Suprapubic skin (tissue), 4 donors: Measurements from ENCODE around the gene CAMTA1. TPM values are rescaled to one million over a fixed set of nuclear protein-coding genes. Genes with fewer than 3 reads are reported as not detected.

Experiments used
- DNase-seq, 2 donors: peaks; one replicate each; pipeline ENCODE4 v3.0.0-alpha.2; 2019; ENCODE audit warnings: low spot score in 2 of 2
- H3K27ac ChIP-seq: fragments of 200-600 bp; sonication (generic); one replicate; pipeline ENCODE4 v1.5.1; 2019
- H3K27me3 ChIP-seq: fragments of 200-600 bp; sonication (generic); one replicate; pipeline ENCODE4 v1.5.1; 2019
- H3K36me3 ChIP-seq: fragments of 200-600 bp; sonication (generic); one replicate; pipeline ENCODE4 v1.5.1; 2019
- H3K4me1 ChIP-seq: fragments of 200-600 bp; sonication (generic); one replicate; pipeline ENCODE4 v1.5.1; 2019
- H3K4me3 ChIP-seq: fragments of 200-600 bp; sonication (generic); one replicate; pipeline ENCODE4 v1.5.1; 2019; ENCODE audit warnings: mild to moderate bottlenecking
- H3K9me3 ChIP-seq: fragments of 200-600 bp; sonication (generic); one replicate; pipeline ENCODE4 v1.5.1; 2019
- CTCF ChIP-seq, 2 donors: fragments of 200-600 bp in 1 of 2; fragments of 450-650 bp in 1 of 2; sonication (generic) in 1 of 2; IDR thresholded peaks; one replicate each; pipeline ENCODE4 v1.5.1; 2016 to 2019; ENCODE audit warnings: antibody characterized with exemption in 2 of 2, mild to moderate bottlenecking in 1 of 2, moderate library complexity in 1 of 2
- EP300 ChIP-seq: sonication (generic); formaldehyde crosslinking; IDR thresholded peaks from one replicate; pipeline ENCODE4 v1.6.1; 2017; ENCODE audit warnings: antibody characterized with exemption
- POLR2A ChIP-seq, 2 donors: fragments of 450-650 bp; IDR thresholded peaks; one replicate each; pipeline ENCODE4 v1.6.1; 2017; ENCODE audit warnings: antibody characterized with exemption in 2 of 2, mild to moderate bottlenecking in 2 of 2, moderate library complexity in 2 of 2
- POLR2AphosphoS5 ChIP-seq, 3 donors: sonication (generic); formaldehyde crosslinking; IDR thresholded peaks; one replicate each; pipeline ENCODE4 v1.6.1; 2017; ENCODE audit warnings: antibody characterized with exemption in 3 of 3
- WGBS: methylation state at CpG from one replicate; pipeline ENCODE4 v1.1.5; 2018; 5-methylcytosine and 5-hydroxymethylcytosine counted together
- total RNA-seq, 4 donors: library from RNA; depleted of rRNA; stranded (reverse); fragments of >200 nt; gene quantifications; one replicate each; pipeline ENCODE4 v1.1.0, GENCODE V29; 2016

CAMTA1 gene
- total RNA-seq, 4 donors from 2014 or later: 40.4 to 54.1 (median 46.6) TPM

GRCh38 chr1:7490576-7490975 lies 705.3 kb downstream of the CAMTA1 start:
- H3K27ac ChIP-seq: no peak overlapping the region
- peaks cover 7% of the 10 kb centered on the region for H3K4me1 ChIP-seq
- no peaks in the 10 kb centered on the region for H3K36me3 ChIP-seq
- no peak for TF ChIP-seq POLR2AphosphoS5 (IDR thresholded peaks at IDR 0.05)
- WGBS: 76% methylated on average over 10 of the region's 10 CpGs
- H3K9me3 ChIP-seq: no peaks in the 10 kb centered on the region
- no peak overlapping the region for H3K4me3 ChIP-seq
- peaks cover 11% of the 10 kb centered on the region for H3K27me3 ChIP-seq
- DNase-seq: no peak

GRCh38 chr1:7491109-7491817 lies 706.0 kb downstream of the CAMTA1 start:
- 42% methylated on average over 17 of the region's 17 CpGs for WGBS
- DNase-seq: no peak

GRCh38 chr1:7491818-7492173 lies 706.5 kb downstream of the CAMTA1 start:
- TF ChIP-seq POLR2AphosphoS5 (IDR thresholded peaks at IDR 0.05): no peak
- no peak for TF ChIP-seq POLR2A (IDR thresholded peaks at IDR 0.05)
- TF ChIP-seq EP300: no peak
- TF ChIP-seq CTCF (IDR thresholded peaks at IDR 0.05): no peak
- Histone ChIP-seq H3K36me3 (no peaks in the 10 kb centered on the region), H3K4me1 (peaks cover 7% of the 10 kb centered on the region), H3K4me3 (no peak overlapping the region), H3K27ac (no peak overlapping the region), H3K9me3 (no peaks in the 10 kb centered on the region), H3K27me3 (peaks cover 14% of the 10 kb centered on the region)
- WGBS: 30% methylated on average over 4 of the region's 7 CpGs
- no peak for DNase-seq

More at GRCh38 chr1:7491109-7491817, 706.0 kb downstream of the CAMTA1 start:
- Histone ChIP-seq H3K27me3 (peaks cover 14% of the 10 kb centered on the region), H3K27ac (no peak overlapping the region), H3K36me3 (no peaks in the 10 kb centered on the region), H3K4me1 (peaks cover 7% of the 10 kb centered on the region), H3K4me3 (no peak overlapping the region), H3K9me3 (no peaks in the 10 kb centered on the region)
- TF ChIP-seq POLR2AphosphoS5 (IDR thresholded peaks at IDR 0.05): no peak
- TF ChIP-seq EP300: no peak
- no peak for TF ChIP-seq CTCF (IDR thresholded peaks at IDR 0.05)
- no peak for TF ChIP-seq POLR2A (IDR thresholded peaks at IDR 0.05)

GRCh38 chr1:7493711-7494454 lies 708.6 kb downstream of the CAMTA1 start:
- peaks cover 14% of the 10 kb centered on the region for H3K27me3 ChIP-seq
- H3K4me3 ChIP-seq: no peak overlapping the region
- H3K36me3 ChIP-seq: no peaks in the 10 kb centered on the region
- H3K4me1 ChIP-seq: peaks cover 7% of the 10 kb centered on the region
- TF ChIP-seq EP300 (no peak), CTCF (IDR thresholded peaks at IDR 0.05) (no peak), POLR2A (IDR thresholded peaks at IDR 0.05) (no peak), POLR2AphosphoS5 (IDR thresholded peaks at IDR 0.05) (no peak)
- DNase-seq: no peak
- WGBS: 72% methylated on average over 17 of the region's 17 CpGs
- no peaks in the 10 kb centered on the region for H3K9me3 ChIP-seq
- no peak overlapping the region for H3K27ac ChIP-seq

- H3K9me3 ChIP-seq: no peaks in the 10 kb centered on the region
- peaks cover 7% of the 10 kb centered on the region for H3K4me1 ChIP-seq
- peaks cover 14% of the 10 kb centered on the region for H3K27me3 ChIP-seq
- DNase-seq: no peak
- no peak overlapping the region for H3K4me3 ChIP-seq
- H3K36me3 ChIP-seq: no peaks in the 10 kb centered on the region
- TF ChIP-seq POLR2AphosphoS5 (IDR thresholded peaks at IDR 0.05): no peak
- no peak for TF ChIP-seq POLR2A (IDR thresholded peaks at IDR 0.05)
- no peak for TF ChIP-seq EP300
- TF ChIP-seq CTCF (IDR thresholded peaks at IDR 0.05): no peak
- WGBS: 44% methylated on average over 11 of the region's 11 CpGs
- H3K27ac ChIP-seq: no peak overlapping the region
Observed at GRCh38 chr1:7495962-7496361, 710.7 kb downstream of the CAMTA1 start.
